SK-N-SH (cell line): ENCODE data around the gene TCEA3. TPM values are rescaled to one million over a fixed set of nuclear protein-coding genes. Genes with fewer than 3 reads are reported as not detected.

Experiments
- CTCF ChIA-PET: fragments of 300-600, 350-600 bp; formaldehyde crosslinking; extraction: SDS; loops from one replicate; lab custom pipeline; 2021; lab: Yijun Ruan, JAX
- POLR2A ChIA-PET: fragments of 350-600 bp; sonication (Branson Sonifier 250); formaldehyde crosslinking; extraction: SDS; loops from one replicate; lab custom pipeline; 2020; ENCODE audit warnings: antibody characterized with exemption, inconsistent platforms; lab: Yijun Ruan, JAX
- DNase-seq: peaks from one replicate; pipeline ENCODE4 v3.0.0; 2012
- H2AFZ ChIP-seq: fragments of 200-600 bp; sonication (generic); 2 replicates; pipeline ENCODE4 v1.8.1; 2016; ENCODE audit warnings: antibody characterized with exemption, mild to moderate bottlenecking, low read depth
- H3F3A ChIP-seq: fragments of 200-600 bp; sonication (generic); replicated peaks from 2 replicates; pipeline ENCODE3; 2016; ENCODE audit warnings: antibody characterized with exemption, mild to moderate bottlenecking; ENCODE audit not compliant: insufficient read depth
- H3K27ac ChIP-seq, 2 experiments: fragments of 200-500 bp in 1 of 2; fragments of 200-600 bp in 1 of 2; sonication (Bioruptor generic) in 1 of 2; sonication (generic), shearing (Covaris generic) in 1 of 2; 2 replicates each; pipeline versions ENCODE4 v1.5.1 to v1.6.1; 2014 to 2016; ENCODE audit warnings: low read depth in 2 of 2, inconsistent platforms in 1 of 2, low read length in 1 of 2, mild to moderate bottlenecking in 1 of 2, mixed read lengths in 1 of 2
- H3K27me3 ChIP-seq: fragments of 200-600 bp; sonication (generic), shearing (Covaris generic); 2 replicates; pipeline ENCODE4 v1.6.1; 2016; ENCODE audit warnings: mixed run types; ENCODE audit not compliant: insufficient read depth
- H3K36me3 ChIP-seq, 2 experiments: fragments of 200-500 bp in 1 of 2; fragments of 200-600 bp in 1 of 2; sonication (Bioruptor generic) in 1 of 2; sonication (generic) in 1 of 2; replicated peaks in 1 of 2; 2 replicates each; pipeline versions ENCODE3 to v1.5.1; 2014 to 2016; ENCODE audit warnings: low read length in 1 of 2, mild to moderate bottlenecking in 1 of 2; ENCODE audit not compliant: insufficient read depth in 2 of 2, control insufficient read depth in 1 of 2
- H3K4me1 ChIP-seq, 2 experiments: fragments of 200-500 bp in 1 of 2; fragments of 200-600 bp in 1 of 2; sonication (Bioruptor generic) in 1 of 2; sonication (generic), shearing (Covaris generic) in 1 of 2; 2 replicates each; pipeline versions ENCODE4 v1.5.1 to v1.6.1; 2014 to 2016; ENCODE audit warnings: low read depth in 1 of 2, low read length in 1 of 2, mixed run types in 1 of 2; ENCODE audit not compliant: insufficient read depth in 2 of 2, control insufficient read depth in 1 of 2
- H3K4me2 ChIP-seq: fragments of 200-600 bp; sonication (generic), shearing (Covaris generic); 2 replicates; pipeline ENCODE4 v1.6.1; 2017; ENCODE audit warnings: mixed run types
- H3K4me3 ChIP-seq, 2 experiments: fragments of 200-500 bp in 1 of 2; fragments of 200-600 bp in 1 of 2; sonication (Bioruptor generic) in 1 of 2; sonication (generic), shearing (Covaris generic) in 1 of 2; 2 replicates each; pipeline versions ENCODE4 v1.5.1 to v1.8.1; 2014 to 2016; ENCODE audit warnings: low read depth in 2 of 2, inconsistent platforms in 1 of 2, low read length in 1 of 2, mild to moderate bottlenecking in 1 of 2, mixed read lengths in 1 of 2, moderate library complexity in 1 of 2
- H3K79me2 ChIP-seq: fragments of 200-600 bp; sonication (generic); 2 replicates; pipeline ENCODE4 v1.8.1; 2017; ENCODE audit warnings: mild to moderate bottlenecking; ENCODE audit not compliant: insufficient read depth
- H3K9ac ChIP-seq: fragments of 200-600 bp; sonication (generic); 2 replicates; pipeline ENCODE4 v1.6.1; 2017; ENCODE audit warnings: mixed run types
- H3K9me2 ChIP-seq: fragments of 200-600 bp; sonication (generic); 2 replicates; pipeline ENCODE4 v1.6.1; 2017; ENCODE audit warnings: mixed run types
- H3K9me3 ChIP-seq: fragments of 200-600 bp; sonication (generic); 2 replicates; pipeline ENCODE4 v1.6.1; 2017; ENCODE audit warnings: mixed run types, mild to moderate bottlenecking, moderate library complexity
- H4K20me1 ChIP-seq: fragments of 200-600 bp; sonication (generic); 2 replicates; pipeline ENCODE4 v1.6.1; 2017; ENCODE audit warnings: mild to moderate bottlenecking, mixed run types; ENCODE audit not compliant: insufficient read depth
- ELF1 ChIP-seq: IDR thresholded peaks from 2 replicates; pipeline ENCODE4 v1.4.0; 2012
- FOSL2 ChIP-seq: IDR thresholded peaks from 2 replicates; pipeline ENCODE4 v1.4.0; 2012; ENCODE audit warnings: low read depth, mild to moderate bottlenecking, moderate library complexity, borderline replicate concordance
- IRF3 ChIP-seq: fragments of 150-350 bp; IDR thresholded peaks from 2 replicates; pipeline ENCODE4 v1.6.1; 2016; ENCODE audit warnings: mild to moderate bottlenecking, low read depth, low read length
- MEF2A ChIP-seq: IDR thresholded peaks from 2 replicates; pipeline ENCODE4 v1.4.0; 2012; ENCODE audit warnings: low read depth, borderline replicate concordance
- MXI1 ChIP-seq: IDR thresholded peaks from 2 replicates; pipeline ENCODE4 v1.6.1; 2012; ENCODE audit warnings: mild to moderate bottlenecking, low read depth, low read length, improper control_type of control experiment
- RCOR1 ChIP-seq: fragments of 150-350 bp; IDR thresholded peaks from 2 replicates; pipeline ENCODE4 v1.6.1; 2017; ENCODE audit warnings: antibody characterized with exemption, low read length
- RFX5 ChIP-seq: IDR thresholded peaks from 2 replicates; pipeline ENCODE4 v1.6.1; 2012; ENCODE audit warnings: mild to moderate bottlenecking, improper control_type of control experiment, low read length
- RXRA ChIP-seq: IDR thresholded peaks from 2 replicates; pipeline ENCODE4 v1.4.0; 2012; ENCODE audit warnings: low read depth, mild to moderate bottlenecking, borderline replicate concordance
- SIN3A ChIP-seq: IDR thresholded peaks from 2 replicates; pipeline ENCODE4 v1.6.1; 2012; ENCODE audit warnings: low read depth, mild to moderate bottlenecking, low read length, moderate library complexity, borderline replicate concordance
- SMC3 ChIP-seq: IDR thresholded peaks from 2 replicates; pipeline ENCODE4 v1.6.1; 2012; ENCODE audit warnings: low read depth, low read length, improper control_type of control experiment
- ZBTB33 ChIP-seq: IDR thresholded peaks from 2 replicates; pipeline ENCODE4 v1.4.0; 2012; ENCODE audit warnings: low read depth, borderline replicate concordance
- WGBS: methylation state at CpG from one replicate; pipeline ENCODE4 v1.1.6; 2017; ENCODE audit warnings: low lambda C conversion rate; 5-methylcytosine and 5-hydroxymethylcytosine counted together
- polyA plus RNA-seq, 3 experiments: library from polyadenylated mRNA; depleted of rRNA; stranded (reverse); fragments of >200 nt; gene quantifications; 2 replicates each; pipeline ENCODE4 v1.2.3, GENCODE V29; 2012
- TF ChIP-seq, protein P1 (sequence below): fragments of 150-350 bp; IDR thresholded peaks from 2 replicates; pipeline ENCODE4 v1.6.1; 2017; ENCODE audit warnings: antibody characterized with exemption, low read length, low read depth, borderline replicate concordance

Gene TCEA3
- polyA plus RNA-seq, 1 of the 3 experiments (the other 2 are of a cell fraction) = 1.1 TPM

GRCh38 chr1:23459338-23459757, 34.8 kb upstream of the TCEA3 start:
- no peak overlapping the region for H3K4me2 ChIP-seq
- no peak for DNase-seq
- H4K20me1 ChIP-seq = no peaks in the 10 kb centered on the region
- peaks cover 3% of the 10 kb centered on the region; the same call in 1 of the 2 replicates for H3K79me2 ChIP-seq
- no peak overlapping the region for H2AFZ ChIP-seq
- CTCF ChIA-PET = no interaction called here
- peaks cover 6% of the 10 kb centered on the region for H3F3A ChIP-seq
- no peak overlapping the region for H3K9ac ChIP-seq
- TF ChIP-seq RCOR1 (no peak), FOSL2 (no peak), IRF3 (no peak)
- H3K4me3 ChIP-seq = no peak overlapping the region
- no peaks in the 10 kb centered on the region for H3K9me3 ChIP-seq
- no peaks in the 10 kb centered on the region for H3K27me3 ChIP-seq
- POLR2A ChIA-PET = no interaction called here
- H3K36me3 ChIP-seq = peaks cover 3 to 6% of the 10 kb centered on the region in 2 experiments
- no peaks in the 10 kb centered on the region for H3K9me2 ChIP-seq
- WGBS = 85% methylated on average over 2 of the region's 2 CpGs
- H3K27ac ChIP-seq = no peak overlapping the region
- no peaks in the 10 kb centered on the region for H3K4me1 ChIP-seq

DNA sequence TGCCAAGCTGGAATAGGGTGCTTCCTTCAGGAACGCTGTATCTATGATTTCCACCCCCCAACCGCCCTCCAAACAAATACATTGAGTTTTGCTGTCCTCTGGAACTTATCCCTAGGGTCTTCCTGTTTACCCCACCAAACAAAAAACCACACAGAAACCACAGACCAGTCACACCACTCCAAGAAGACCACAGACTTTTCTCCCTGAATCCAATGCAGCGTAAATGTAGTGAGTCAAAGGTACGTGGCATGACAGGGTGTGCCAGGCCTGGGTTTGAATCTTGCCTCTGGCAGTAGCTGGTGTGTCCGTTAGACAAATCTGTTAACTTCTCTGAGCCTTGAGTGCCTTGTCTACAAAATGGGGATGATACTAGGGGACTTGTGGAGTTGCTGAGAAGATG, 31.7 kb upstream of the TCEA3 start:
- ChIA-PET CTCF (no interaction called here), POLR2A (no interaction called here)
- no peaks in the 10 kb centered on the region for H3F3A ChIP-seq
- no peak for DNase-seq
- WGBS = 93% methylated on average over 5 of the region's 5 CpGs
- no peak overlapping the region for H3K4me2 ChIP-seq
- no peaks in the 10 kb centered on the region for H4K20me1 ChIP-seq
- H3K4me3 ChIP-seq = no peak overlapping the region
- no peak overlapping the region for H3K9ac ChIP-seq
- no peak overlapping the region for H3K27ac ChIP-seq
- no peak for TF ChIP-seq ELF1
- no peak for TF ChIP-seq RFX5
- TF ChIP-seq MEF2A = no peak
- TF ChIP-seq, protein P1, sequence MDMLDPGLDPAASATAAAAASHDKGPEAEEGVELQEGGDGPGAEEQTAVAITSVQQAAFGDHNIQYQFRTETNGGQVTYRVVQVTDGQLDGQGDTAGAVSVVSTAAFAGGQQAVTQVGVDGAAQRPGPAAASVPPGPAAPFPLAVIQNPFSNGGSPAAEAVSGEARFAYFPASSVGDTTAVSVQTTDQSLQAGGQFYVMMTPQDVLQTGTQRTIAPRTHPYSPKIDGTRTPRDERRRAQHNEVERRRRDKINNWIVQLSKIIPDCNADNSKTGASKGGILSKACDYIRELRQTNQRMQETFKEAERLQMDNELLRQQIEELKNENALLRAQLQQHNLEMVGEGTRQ = no peak
- no peak for TF ChIP-seq FOSL2
- peaks cover 3% of the 10 kb centered on the region; the same call in 1 of the 2 replicates for H3K79me2 ChIP-seq
- H3K27me3 ChIP-seq = no peaks in the 10 kb centered on the region
- H3K36me3 ChIP-seq = peaks cover 4 to 6% of the 10 kb centered on the region in 2 experiments
- peaks cover 0 to 15% of the 10 kb centered on the region in 2 experiments; a peak in 1 of 4 replicates for H3K4me1 ChIP-seq
- H3K9me3 ChIP-seq = no peaks in the 10 kb centered on the region
- H2AFZ ChIP-seq = no peak overlapping the region
- no peaks in the 10 kb centered on the region for H3K9me2 ChIP-seq

GRCh38 chr1:23453455-23454000, 29.0 kb upstream of the TCEA3 start:
- DNase-seq = no peak
- no peak overlapping the region for H3K4me3 ChIP-seq
- no peaks in the 10 kb centered on the region for H3K9me3 ChIP-seq
- H4K20me1 ChIP-seq = no peaks in the 10 kb centered on the region
- no peak overlapping the region for H3K4me2 ChIP-seq
- H3K9me2 ChIP-seq = no peaks in the 10 kb centered on the region
- no peak overlapping the region for H3K9ac ChIP-seq
- ChIA-PET POLR2A (no interaction called here), CTCF (interaction anchor here (1.3 kb wide), 1 partner anchor 44 kb away, joined by 3 read pairs; no protein-coding TSS in a partner anchor)
- no peaks in the 10 kb centered on the region for H3F3A ChIP-seq
- H3K36me3 ChIP-seq = peaks cover 3 to 24% of the 10 kb centered on the region in 2 experiments
- 97% methylated on average over 3 of the region's 3 CpGs for WGBS
- H3K79me2 ChIP-seq = no peaks in the 10 kb centered on the region; the same call in 1 of the 2 replicates
- H3K27ac ChIP-seq = no peak overlapping the region
- H2AFZ ChIP-seq = no peak overlapping the region
- peaks cover 0 to 18% of the 10 kb centered on the region in 2 experiments; a peak in 1 of 4 replicates for H3K4me1 ChIP-seq
- H3K27me3 ChIP-seq = no peaks in the 10 kb centered on the region
- TF ChIP-seq RCOR1 (no peak), MXI1 (no peak), MEF2A (no peak), SMC3 (no peak), IRF3 (no peak), SIN3A (no peak), ZBTB33 (no peak), RXRA (no peak)
